ENCODE results near the gene SPPL2A.

GRCh38 chr15:50681467-50681866 is 84.0 kb downstream of the SPPL2A start:
- TF ChIP-seq CTCF (conservative IDR thresholded peaks at IDR 0.05; ENCODE audit: low read depth, low read length): no peak
- no peak for TF ChIP-seq EZH2 (IDR thresholded peaks at IDR 0.05; ENCODE audit: borderline replicate concordance, low read depth, low read length, poor library complexity, severe bottlenecking)

Data from A673 (cell line).